ENCODE measurements around the gene PIK3IP1. TPM values are rescaled to one million over a fixed set of nuclear protein-coding genes. Genes with fewer than 3 reads are reported as not detected.

PIK3IP1 gene
- total RNA-seq, 1 donor from 2014 or later = 30.9 TPM

DNA sequence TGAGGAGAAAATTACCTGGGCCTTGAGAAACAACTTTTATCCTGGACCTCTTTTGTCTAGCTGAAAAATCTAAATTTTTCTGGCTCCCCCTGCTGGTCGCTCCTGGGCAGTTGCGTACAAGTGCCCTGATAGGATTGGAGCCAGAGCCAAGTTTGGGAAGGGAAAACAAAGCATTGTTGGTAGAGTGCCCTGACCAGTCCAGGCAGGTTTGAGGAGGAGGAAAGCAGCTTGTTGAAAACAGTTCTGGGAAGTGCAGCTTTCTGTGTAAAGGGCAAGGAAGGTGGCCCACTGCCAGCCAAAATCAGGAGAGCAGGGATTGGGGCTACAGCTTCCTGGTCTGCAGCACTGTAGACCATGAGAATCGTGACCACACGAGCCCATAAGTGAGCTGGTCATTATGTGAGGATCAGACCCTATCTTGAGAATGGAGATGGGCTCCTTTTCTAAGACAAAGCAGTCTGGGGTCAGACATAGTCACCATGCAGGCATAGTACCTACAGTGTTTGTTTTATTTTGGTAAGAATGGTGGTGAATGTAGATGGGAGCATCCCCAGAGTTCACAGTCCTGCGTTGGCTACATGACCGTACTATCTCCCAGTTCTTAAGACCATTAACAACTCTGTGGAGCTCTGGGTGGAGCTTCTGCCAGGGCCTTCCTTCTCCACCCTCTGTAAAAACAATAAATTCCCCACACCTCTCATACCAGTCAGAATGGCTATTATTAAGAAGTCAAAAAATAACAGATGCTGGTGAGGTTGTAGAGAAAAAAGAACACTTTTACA lies 21.3 kb upstream of the PIK3IP1 start:
- peak; percentile 90 for DNase-seq (ENCODE audit: low read depth)

DNA sequence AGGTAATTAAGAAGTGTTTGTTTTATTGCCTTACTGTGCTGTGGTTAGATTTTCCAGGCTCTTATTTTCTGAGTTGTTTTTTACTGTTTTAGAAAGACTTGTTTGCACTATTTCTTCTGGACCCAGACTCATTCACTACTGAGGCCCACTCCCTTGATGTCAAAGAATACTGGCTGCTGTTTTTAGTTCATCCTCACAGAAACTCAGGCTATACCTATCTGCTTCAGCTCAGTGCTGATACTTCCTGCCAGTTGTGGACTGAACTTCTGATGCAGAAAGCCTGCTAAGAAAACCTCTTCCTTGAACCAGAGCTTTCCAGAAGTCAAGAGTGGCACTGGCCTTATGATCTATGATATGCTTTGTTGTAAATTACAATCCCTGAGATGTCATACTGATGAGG lies 15.9 kb upstream of the PIK3IP1 start:
- DNase-seq (ENCODE audit: low read depth) = no peak

- no peak for DNase-seq (ENCODE audit: low read depth)
These were observed 12.9 kb upstream of the PIK3IP1 start for GRCh38 chr22:31305194-31305593.

DNA sequence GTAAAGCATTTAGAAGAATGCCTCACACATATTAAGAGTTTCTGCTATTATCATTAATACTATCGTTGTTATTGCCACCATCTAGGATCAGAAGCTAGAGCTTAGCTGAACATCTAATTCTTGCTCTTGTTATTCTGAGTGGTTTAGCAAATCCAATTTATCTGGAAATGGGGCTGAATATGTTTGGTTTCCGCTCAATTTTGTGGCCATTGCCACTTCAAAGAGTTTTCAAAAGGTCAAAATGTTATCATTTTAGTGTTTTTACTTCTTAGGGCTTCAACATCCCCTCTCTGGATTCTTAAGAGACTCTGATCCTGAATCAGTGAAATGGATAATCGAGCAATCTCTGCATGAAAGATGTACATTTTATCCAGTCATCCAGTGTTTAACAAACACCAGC lies 10.2 kb upstream of the PIK3IP1 start:
- no peak for DNase-seq (ENCODE audit: low read depth)

- no peak for DNase-seq (ENCODE audit: low read depth)
These were observed 9.7 kb upstream of the PIK3IP1 start for GRCh38 chr22:31302006-31302405.

GRCh38 chr22:31300896-31301295 lies 8.6 kb upstream of the PIK3IP1 start:
- DNase-seq (ENCODE audit: low read depth) = no peak

DNA sequence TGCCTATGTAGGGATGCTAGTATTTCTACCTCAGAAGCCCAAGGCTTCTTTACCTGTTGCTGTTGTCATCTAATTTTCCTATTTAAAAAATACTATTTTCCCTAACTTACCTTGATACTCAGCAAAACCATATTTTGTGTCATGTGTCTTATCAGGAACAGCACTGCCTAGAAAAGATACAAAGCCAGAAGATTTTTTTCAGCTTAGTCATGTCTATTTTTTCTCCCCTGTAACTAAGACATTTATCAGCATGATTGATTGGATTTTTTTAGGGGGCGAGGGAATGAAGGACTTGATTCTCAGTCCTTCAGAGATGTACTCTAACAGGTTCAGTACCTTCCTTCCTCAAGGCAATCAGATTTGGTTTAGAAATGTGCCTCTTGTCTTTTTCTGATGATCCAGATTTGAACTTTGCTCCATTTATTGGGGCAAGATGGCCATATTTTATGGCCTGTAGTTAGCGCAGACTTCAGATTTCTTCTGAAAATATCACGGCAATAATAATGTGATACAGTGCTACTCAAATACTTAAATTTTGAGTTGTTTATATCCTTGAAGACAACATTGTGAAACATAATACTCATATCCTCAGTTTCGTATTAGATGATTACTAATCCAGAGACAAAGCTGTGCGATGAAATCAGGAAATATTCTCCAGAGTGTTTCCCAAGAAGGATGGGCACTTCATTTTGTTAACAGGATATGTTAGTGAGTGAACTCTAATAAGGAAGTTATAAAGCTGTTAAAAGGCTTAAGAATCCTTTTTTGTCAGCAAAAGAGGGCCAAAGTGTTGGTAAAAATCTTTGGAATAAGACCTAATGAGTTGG lies 3.8 kb upstream of the PIK3IP1 start:
- DNase-seq (ENCODE audit: low read depth) = peak; percentile 20

GRCh38 chr22:31295360-31295759 lies 3.1 kb upstream of the PIK3IP1 start:
- no peak for DNase-seq (ENCODE audit: low read depth)

DNA sequence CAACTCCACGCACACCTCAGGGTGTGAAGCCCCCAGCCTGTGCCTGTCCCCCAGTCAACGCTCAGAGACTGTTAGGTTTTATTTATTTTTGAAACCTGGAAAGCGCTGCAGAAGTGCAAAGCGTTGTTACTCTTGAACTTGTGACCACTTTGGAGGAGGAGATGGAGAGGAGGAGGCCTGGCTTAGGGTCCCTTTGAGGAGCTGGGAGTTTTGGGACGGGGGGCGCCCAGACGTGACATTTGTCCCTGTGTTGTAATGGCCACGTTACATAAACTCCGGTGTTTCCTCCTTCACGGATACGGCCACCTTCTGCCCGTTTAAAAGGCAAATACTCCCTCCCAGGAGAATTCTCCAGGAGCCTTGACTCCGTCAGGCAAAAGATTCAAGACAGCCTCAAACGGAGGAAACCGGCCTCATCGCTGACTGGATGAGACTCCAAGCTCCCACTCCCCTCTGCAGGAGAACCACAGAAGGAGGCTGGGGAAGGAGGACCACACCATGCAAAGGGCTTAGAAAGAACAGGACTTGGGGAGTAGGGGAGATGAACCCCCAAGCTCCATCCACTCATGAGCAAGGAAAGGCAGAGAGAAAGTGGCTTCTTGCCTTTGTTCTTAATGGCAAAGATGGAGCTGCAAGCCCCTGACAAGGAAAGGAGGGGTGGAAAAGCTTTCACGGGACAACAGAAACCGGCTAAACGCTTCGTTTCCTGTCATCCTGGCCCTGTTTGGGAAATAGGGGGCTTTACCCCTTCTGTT lies 630 bp downstream of the PIK3IP1 start:
- no peak for DNase-seq (ENCODE audit: low read depth)

- peak; percentile 73 for DNase-seq (ENCODE audit: low read depth)
These were observed 1.5 kb downstream of the PIK3IP1 start for GRCh38 chr22:31290494-31291471.

- DNase-seq (ENCODE audit: low read depth) = no peak
These were observed 2.9 kb downstream of the PIK3IP1 start for GRCh38 chr22:31289344-31289743.

GRCh38 chr22:31288496-31289240 lies 3.6 kb downstream of the PIK3IP1 start:
- no peak for DNase-seq (ENCODE audit: low read depth)

- no peak for DNase-seq (ENCODE audit: low read depth)
These were observed 4.3 kb downstream of the PIK3IP1 start for GRCh38 chr22:31287818-31288495.

GRCh38 chr22:31286360-31287255 lies 5.7 kb downstream of the PIK3IP1 start:
- no peak for DNase-seq (ENCODE audit: low read depth)

GRCh38 chr22:31284281-31285155 lies 7.8 kb downstream of the PIK3IP1 start:
- DNase-seq (ENCODE audit: low read depth) = no peak

DNA sequence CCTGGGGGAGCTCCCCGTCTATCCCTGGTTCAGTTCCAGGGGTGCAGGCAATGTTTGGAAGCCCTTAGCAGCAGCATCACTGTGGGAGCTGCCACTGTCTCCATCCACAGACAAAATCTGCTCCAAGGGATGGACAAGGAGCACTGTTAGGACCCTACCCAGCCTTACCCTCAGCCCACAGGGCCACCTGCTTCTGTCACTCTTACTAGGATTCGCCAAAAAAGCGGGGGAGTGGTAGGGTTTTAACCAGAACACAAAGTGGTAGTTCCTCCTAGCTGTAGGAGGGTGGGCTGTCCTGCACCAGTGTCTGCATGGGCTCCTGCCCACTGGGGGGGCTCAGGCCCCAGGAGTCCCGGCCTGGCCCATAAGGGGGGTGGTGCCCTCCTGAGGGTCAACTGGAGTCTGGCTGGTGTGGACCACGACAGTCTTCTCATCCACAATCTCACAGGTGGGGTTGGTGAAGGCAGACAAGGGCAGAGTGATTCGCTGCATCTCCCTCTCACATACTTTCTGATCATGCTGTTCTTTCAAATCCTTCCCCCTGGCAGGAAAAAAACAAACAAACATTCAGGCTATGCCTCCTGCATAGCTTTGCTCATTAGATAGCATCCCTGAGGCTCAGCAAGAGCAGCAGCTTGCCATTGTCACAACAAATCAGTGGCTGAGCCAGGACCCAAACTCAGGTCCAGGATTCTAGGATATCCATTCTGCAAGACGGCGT lies 9.4 kb downstream of the PIK3IP1 start:
- no peak for DNase-seq (ENCODE audit: low read depth)

GRCh38 chr22:31281733-31282132 lies 10.6 kb downstream of the PIK3IP1 start:
- no peak for DNase-seq (ENCODE audit: low read depth)

Measured in renal cortical epithelial cell (primary cell).